Activated CD8-positive, alpha-beta memory T cell treated with anti-CD3 and anti-CD28 coated beads, Interleukin-2, amount 10 ng/mL, durations not matched to agents 7 days and 5 days (primary cell): Measurements from ENCODE around the gene TMEM132D. TPM values are rescaled to one million over a fixed set of nuclear protein-coding genes. Genes with fewer than 3 reads are reported as not detected.

Source experiments
- ATAC-seq: fragments of 150-1000 bp; cut with Tn5 transposase; one replicate; pipeline ENCODE4 v1.10.0; 2021; ENCODE audit warnings: moderate library complexity
- CTCF ChIA-PET: fragments of 350-600 bp; sonication (Branson Sonifier 250); formaldehyde crosslinking; loops from one replicate; lab custom pipeline; 2021; ENCODE audit warnings: antibody characterized with exemption; lab: Charles Lee
- DNase-seq: peaks from one replicate; pipeline ENCODE4 v3.0.0-alpha.2; 2020
- H3K27ac Mint-ChIP-seq: one replicate; pipeline ENCODE4 v1.8.0; 2021; ENCODE audit warnings: mild to moderate bottlenecking, mixed read lengths
- H3K27me3 Mint-ChIP-seq: one replicate; pipeline ENCODE4 v1.8.0; 2021; ENCODE audit warnings: mixed read lengths
- H3K36me3 Mint-ChIP-seq: one replicate; pipeline ENCODE4 v1.8.0; 2021; ENCODE audit warnings: mild to moderate bottlenecking, mixed read lengths
- H3K4me1 Mint-ChIP-seq: one replicate; pipeline ENCODE4 v1.8.0; 2021; ENCODE audit warnings: mixed read lengths
- H3K4me3 Mint-ChIP-seq: one replicate; pipeline ENCODE4 v1.8.0; 2021; ENCODE audit warnings: mild to moderate bottlenecking, moderate library complexity, mixed read lengths
- H3K9me3 Mint-ChIP-seq: one replicate; pipeline ENCODE4 v1.8.0; 2022; ENCODE audit warnings: low read depth, mixed read lengths
- total RNA-seq, 2 experiments: library from RNA; stranded (reverse); gene quantifications; one replicate each; pipeline ENCODE4 v1.2.3, GENCODE V29; 2021

Gene TMEM132D
- total RNA-seq, 2 experiments from 2014 or later = not detected

DNA sequence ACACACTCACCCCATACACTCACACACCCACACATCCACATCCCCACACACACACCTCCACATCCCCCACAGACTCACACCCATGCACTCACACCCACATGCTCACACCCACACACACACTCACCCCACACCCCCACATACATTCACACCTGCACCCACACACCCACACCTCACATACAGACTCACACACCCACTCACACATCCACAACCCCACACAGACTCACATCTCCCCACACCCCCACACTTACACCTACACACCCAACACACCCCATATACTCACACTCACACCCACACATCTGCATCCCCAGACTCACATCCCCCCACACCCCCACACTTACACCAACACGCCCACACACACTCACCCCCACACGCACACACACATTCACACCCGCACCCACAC, 878.8 kb downstream of the TMEM132D start:
- no peaks in the 10 kb centered on the region for H3K4me1 Mint-ChIP-seq
- ATAC-seq (no peak), DNase-seq (no peak)
- no peak overlapping the region for H3K27ac Mint-ChIP-seq
- no peaks in the 10 kb centered on the region for H3K27me3 Mint-ChIP-seq
- H3K4me3 Mint-ChIP-seq = no peak overlapping the region
- no peaks in the 10 kb centered on the region for H3K36me3 Mint-ChIP-seq
- H3K9me3 Mint-ChIP-seq = peaks cover 6% of the 10 kb centered on the region
- CTCF ChIA-PET = no interaction called here
